Measurements from ENCODE around the gene FBXL17. TPM values are rescaled to one million over a fixed set of nuclear protein-coding genes. Genes with fewer than 3 reads are reported as not detected.

The FBXL17 gene
- total RNA-seq, 4 donors from 2014 or later = 10.9 to 19.8 (median 15.0) TPM

GRCh38 chr5:108251350-108251749, 130.5 kb downstream of the FBXL17 start:
- TF ChIP-seq CTCF (IDR thresholded peaks at IDR 0.05) = no peak
- ATAC-seq (ENCODE audit: low FRiP score) (no peak), DNase-seq (ENCODE audit: low spot score) (no peak)

GRCh38 chr5:108249785-108250426, 132.0 kb downstream of the FBXL17 start:
- no peak for ATAC-seq (ENCODE audit: low FRiP score)
- TF ChIP-seq CTCF (IDR thresholded peaks at IDR 0.05) = no peak
- no peak for DNase-seq (ENCODE audit: low spot score)

DNA sequence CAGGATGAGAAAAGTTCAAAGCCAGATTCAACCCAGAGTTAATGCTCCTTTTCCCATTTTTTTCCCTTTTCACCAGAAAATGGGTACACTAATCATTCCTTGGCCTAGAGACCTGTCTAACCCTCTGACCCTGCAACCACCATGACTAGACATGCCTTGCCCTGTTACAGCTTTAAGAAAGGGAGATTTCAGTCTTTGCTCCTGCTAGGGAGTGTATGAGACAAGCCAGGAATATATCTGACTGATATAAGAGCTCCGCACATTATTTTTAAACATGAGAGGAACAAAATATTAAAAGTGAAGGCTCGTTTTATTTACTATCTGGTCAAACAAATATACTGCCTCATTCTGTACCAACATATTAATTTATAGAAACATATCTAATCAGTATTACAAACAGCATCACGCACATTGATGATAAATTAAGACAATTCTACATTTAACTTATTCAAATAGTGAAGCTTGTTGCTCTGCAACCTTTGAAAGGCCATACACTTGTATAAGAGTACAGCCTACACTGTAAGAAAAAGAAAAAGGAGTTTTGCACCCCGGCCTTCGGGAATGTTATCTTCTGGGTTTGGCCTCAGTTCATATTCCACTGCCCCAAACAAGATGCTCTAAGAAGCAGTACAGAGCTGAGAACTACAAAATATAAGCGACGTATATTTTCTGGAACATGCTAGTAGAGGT, 132.7 kb downstream of the FBXL17 start:
- no peak for DNase-seq (ENCODE audit: low spot score)
- no peak for ATAC-seq (ENCODE audit: low FRiP score)
- no peak for TF ChIP-seq CTCF (IDR thresholded peaks at IDR 0.05)

- DNase-seq (ENCODE audit: low spot score) (no peak), ATAC-seq (ENCODE audit: low FRiP score) (no peak)
- no peak for TF ChIP-seq CTCF (IDR thresholded peaks at IDR 0.05)
These were observed 142.7 kb downstream of the FBXL17 start for GRCh38 chr5:108238936-108239887.

GRCh38 chr5:108238461-108238860, 143.4 kb downstream of the FBXL17 start:
- TF ChIP-seq CTCF (IDR thresholded peaks at IDR 0.05) = no peak
- no peak for ATAC-seq (ENCODE audit: low FRiP score)
- no peak for DNase-seq (ENCODE audit: low spot score)

DNA sequence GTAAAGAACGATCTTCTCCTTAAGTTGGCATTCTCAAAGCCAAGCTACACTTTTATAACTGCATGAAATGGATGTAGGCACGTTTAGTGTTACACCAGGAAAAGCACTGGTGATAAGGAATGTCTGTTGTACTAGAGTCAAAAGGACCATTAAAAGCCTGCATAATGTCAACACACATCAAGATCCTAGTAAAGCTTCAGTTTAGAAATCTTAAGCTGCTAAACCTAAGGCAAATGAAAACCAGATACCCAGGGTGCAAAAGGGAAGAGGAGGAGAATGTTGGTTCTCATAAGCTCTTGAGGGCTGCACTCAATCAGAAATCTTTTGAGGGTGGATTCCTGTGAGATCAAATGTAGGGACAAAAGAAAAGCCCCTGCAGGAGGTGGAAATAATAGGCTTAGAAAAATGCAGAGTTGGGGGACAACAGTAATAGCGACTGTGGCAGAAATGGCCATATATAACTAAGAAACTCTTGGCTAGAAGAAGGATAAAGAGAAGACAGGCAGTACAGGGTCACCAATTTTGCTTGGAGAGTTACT, 148.2 kb downstream of the FBXL17 start:
- no peak for TF ChIP-seq CTCF (IDR thresholded peaks at IDR 0.05)
- DNase-seq (ENCODE audit: low spot score) (no peak), ATAC-seq (ENCODE audit: low FRiP score) (no peak)
